Activated T-cell treated with anti-CD3 and anti-CD28 coated beads, Interleukin-2, amount 50 U/mL, for 4 hours (primary cell): ENCODE results near the gene GYS1. TPM values are rescaled to one million over a fixed set of nuclear protein-coding genes. Genes with fewer than 3 reads are reported as not detected.

Experiments used
- ATAC-seq, 2 donors: fragments of 200-7000 bp; cut with Tn5 transposase; one replicate each; pipeline ENCODE4 v1.10.0; 2021
- DNase-seq: peaks from one replicate; pipeline ENCODE4 v3.0.0-alpha.2; 2020
- H3K27me3 Mint-ChIP-seq: one replicate; pipeline ENCODE4 v1.8.0; 2021; ENCODE audit warnings: low read depth, mixed read lengths
- H3K36me3 Mint-ChIP-seq: one replicate; pipeline ENCODE4 v1.8.0; 2022; ENCODE audit warnings: mixed read lengths; ENCODE audit not compliant: insufficient read depth
- H3K4me1 Mint-ChIP-seq: one replicate; pipeline ENCODE4 v1.8.0; 2021; ENCODE audit warnings: low read depth, mixed read lengths
- H3K4me3 Mint-ChIP-seq: one replicate; pipeline ENCODE4 v1.8.0; 2021; ENCODE audit warnings: mild to moderate bottlenecking, moderate library complexity, mixed read lengths
- H3K9me3 Mint-ChIP-seq: one replicate; pipeline ENCODE4 v1.8.0; 2021; ENCODE audit warnings: mixed read lengths
- total RNA-seq, 3 donors: library from RNA; stranded (reverse); gene quantifications; one replicate each; pipeline ENCODE4 v1.2.1, GENCODE V29; 2021

Gene GYS1
- total RNA-seq, 3 donors from 2014 or later, result 34.5 to 41.1 (median 35.5) TPM

GRCh38 chr19:48954595-48955307 is 38.4 kb downstream of the GYS1 start, which contains the start of gene BAX:
BAX (plus strand) TSS chr19:48954875; CDS start chr19:48954929, 54 bp downstream.
- Mint-ChIP-seq H3K9me3 (no peaks in the 10 kb centered on the region), H3K4me1 (peaks cover 24% of the 10 kb centered on the region), H3K36me3 (peaks cover 6% of the 10 kb centered on the region), H3K27me3 (no peaks in the 10 kb centered on the region), H3K4me3 (peak within 1 kb of the TSS; percentile 81)
- peak; percentile 95 to 96 for ATAC-seq
- DNase-seq, result peak; percentile 82

GRCh38 chr19:48953990-48954594 is 39.0 kb downstream of the GYS1 start:
- Mint-ChIP-seq H3K4me3 (peak overlapping the region; percentile 81), H3K4me1 (peaks cover 23% of the 10 kb centered on the region), H3K9me3 (no peaks in the 10 kb centered on the region), H3K27me3 (no peaks in the 10 kb centered on the region), H3K36me3 (peaks cover 6% of the 10 kb centered on the region)
- no peak for DNase-seq
- no peak for ATAC-seq

GRCh38 chr19:48953141-48953540 is 40.0 kb downstream of the GYS1 start:
- Mint-ChIP-seq H3K9me3 (no peaks in the 10 kb centered on the region), H3K4me1 (peaks cover 20% of the 10 kb centered on the region), H3K4me3 (no peak overlapping the region), H3K27me3 (no peaks in the 10 kb centered on the region), H3K36me3 (peaks cover 4% of the 10 kb centered on the region)
- ATAC-seq, result no peak
- DNase-seq, result no peak

GRCh38 chr19:48950830-48951519 is 42.1 kb downstream of the GYS1 start:
- no peak overlapping the region for H3K4me3 Mint-ChIP-seq
- H3K4me1 Mint-ChIP-seq, result peaks cover 11% of the 10 kb centered on the region
- no peak for ATAC-seq
- H3K9me3 Mint-ChIP-seq, result no peaks in the 10 kb centered on the region
- DNase-seq, result no peak
- no peaks in the 10 kb centered on the region for H3K36me3 Mint-ChIP-seq
- no peaks in the 10 kb centered on the region for H3K27me3 Mint-ChIP-seq

- H3K27me3 Mint-ChIP-seq, result no peaks in the 10 kb centered on the region
Measured at GRCh38 chr19:48950159-48950558, 43.0 kb downstream of the GYS1 start.

GRCh38 chr19:48947258-48947542 is 45.9 kb downstream of the GYS1 start:
- no peaks in the 10 kb centered on the region for H3K27me3 Mint-ChIP-seq
- no peak overlapping the region for H3K4me3 Mint-ChIP-seq
- H3K9me3 Mint-ChIP-seq, result no peaks in the 10 kb centered on the region
- ATAC-seq, result no peak
- no peaks in the 10 kb centered on the region for H3K36me3 Mint-ChIP-seq
- H3K4me1 Mint-ChIP-seq, result no peaks in the 10 kb centered on the region
- DNase-seq, result no peak

More at GRCh38 chr19:48950159-48950558, 43.0 kb downstream of the GYS1 start:
- H3K9me3 Mint-ChIP-seq, result no peaks in the 10 kb centered on the region
- H3K4me3 Mint-ChIP-seq, result no peak overlapping the region
- ATAC-seq (no peak), DNase-seq (no peak)
- H3K4me1 Mint-ChIP-seq, result peaks cover 4% of the 10 kb centered on the region
- H3K36me3 Mint-ChIP-seq, result no peaks in the 10 kb centered on the region

- Mint-ChIP-seq H3K4me1 (no peaks in the 10 kb centered on the region), H3K36me3 (no peaks in the 10 kb centered on the region), H3K27me3 (no peaks in the 10 kb centered on the region), H3K4me3 (no peak overlapping the region), H3K9me3 (no peaks in the 10 kb centered on the region)
- ATAC-seq, result no peak
- no peak for DNase-seq
Measured at GRCh38 chr19:48946463-48947257, 46.4 kb downstream of the GYS1 start.

- Mint-ChIP-seq H3K4me3 (no peak overlapping the region), H3K36me3 (no peaks in the 10 kb centered on the region), H3K4me1 (no peaks in the 10 kb centered on the region), H3K9me3 (peaks cover 4% of the 10 kb centered on the region), H3K27me3 (no peaks in the 10 kb centered on the region)
- DNase-seq (no peak), ATAC-seq (no peak)
Measured at GRCh38 chr19:48945817-48946216, 47.3 kb downstream of the GYS1 start.

GRCh38 chr19:48945415-48945814 is 47.7 kb downstream of the GYS1 start:
- ATAC-seq, result no peak
- Mint-ChIP-seq H3K27me3 (no peaks in the 10 kb centered on the region), H3K36me3 (no peaks in the 10 kb centered on the region), H3K4me1 (no peaks in the 10 kb centered on the region), H3K4me3 (no peak overlapping the region), H3K9me3 (peaks cover 4% of the 10 kb centered on the region)
- DNase-seq, result no peak

- Mint-ChIP-seq H3K4me3 (no peak overlapping the region), H3K36me3 (peaks cover 6% of the 10 kb centered on the region), H3K27me3 (no peaks in the 10 kb centered on the region), H3K4me1 (no peaks in the 10 kb centered on the region), H3K9me3 (peaks cover 4% of the 10 kb centered on the region)
- no peak for ATAC-seq
- no peak for DNase-seq
Measured at GRCh38 chr19:48943081-48943480, 50.0 kb downstream of the GYS1 start.

- peaks cover 4% of the 10 kb centered on the region for H3K9me3 Mint-ChIP-seq
- H3K4me3 Mint-ChIP-seq, result no peak overlapping the region
- ATAC-seq (no peak), DNase-seq (no peak)
- H3K27me3 Mint-ChIP-seq, result no peaks in the 10 kb centered on the region
- peaks cover 6% of the 10 kb centered on the region for H3K36me3 Mint-ChIP-seq
- no peaks in the 10 kb centered on the region for H3K4me1 Mint-ChIP-seq
Measured at GRCh38 chr19:48940902-48941301, 52.2 kb downstream of the GYS1 start.

- Mint-ChIP-seq H3K9me3 (peaks cover 4% of the 10 kb centered on the region), H3K27me3 (peaks cover under 1% of the 10 kb centered on the region), H3K4me1 (peaks cover 7% of the 10 kb centered on the region), H3K36me3 (peaks cover 6% of the 10 kb centered on the region), H3K4me3 (no peak overlapping the region)
- DNase-seq (no peak), ATAC-seq (no peak)
Measured at GRCh38 chr19:48938256-48938655, 54.9 kb downstream of the GYS1 start.

- ATAC-seq (no peak), DNase-seq (no peak)
- H3K4me3 Mint-ChIP-seq, result no peak overlapping the region
- H3K27me3 Mint-ChIP-seq, result peaks cover 2% of the 10 kb centered on the region
- no peaks in the 10 kb centered on the region for H3K9me3 Mint-ChIP-seq
- H3K4me1 Mint-ChIP-seq, result peaks cover 9% of the 10 kb centered on the region
- peaks cover 6% of the 10 kb centered on the region for H3K36me3 Mint-ChIP-seq
Measured at GRCh38 chr19:48935864-48936263, 57.2 kb downstream of the GYS1 start.

GRCh38 chr19:48934837-48935236 is 58.3 kb downstream of the GYS1 start:
- H3K4me1 Mint-ChIP-seq, result peaks cover 9% of the 10 kb centered on the region
- no peak for ATAC-seq
- no peak for DNase-seq
- H3K9me3 Mint-ChIP-seq, result no peaks in the 10 kb centered on the region
- no peak overlapping the region for H3K4me3 Mint-ChIP-seq
- H3K36me3 Mint-ChIP-seq, result peaks cover 6% of the 10 kb centered on the region
- peaks cover 2% of the 10 kb centered on the region for H3K27me3 Mint-ChIP-seq
